PC-3 (cell line): Measurements from ENCODE around the gene DCAKD. TPM values are rescaled to one million over a fixed set of nuclear protein-coding genes. Genes with fewer than 3 reads are reported as not detected.

ENCODE experiments used
- ATAC-seq: fragments of 200-7000 bp; cut with Tn5 transposase; 2 replicates; pipeline ENCODE4 v1.9.1; 2020; ENCODE audit warnings: mild to moderate bottlenecking, moderate library complexity
- BruUV-seq: library from RNA; stranded (reverse); fragments of 400-500 nt; replicated peaks from 2 replicates; lab custom pipeline; 2021; lab: Mats Ljungman, UMichigan
- CTCF ChIA-PET: fragments of 300-600 bp; sonication (Branson Sonifier 250); formaldehyde crosslinking; loops from one replicate; lab custom pipeline; 2022; ENCODE audit warnings: antibody characterized with exemption; lab: Charles Lee
- POLR2A ChIA-PET: fragments of 300-600 bp; sonication (Branson Sonifier 250); formaldehyde crosslinking; loops from one replicate; lab custom pipeline; 2022; ENCODE audit warnings: antibody characterized with exemption; ENCODE audit not compliant: unreplicated experiment; lab: Charles Lee
- DNase-seq: peaks from one replicate; pipeline ENCODE4 v3.0.0-alpha.2; 2015
- H2AFZ ChIP-seq: fragments of 300-600 bp; sonication (generic); 2 replicates; pipeline ENCODE4 v1.6.0; 2016; ENCODE audit warnings: antibody characterized with exemption, low read length
- H3F3A ChIP-seq: fragments of 300-600 bp; sonication (generic); one replicate; pipeline ENCODE4 v1.6.0; 2017; ENCODE audit warnings: antibody characterized with exemption, low read length, control low read depth, mild to moderate bottlenecking; ENCODE audit not compliant: unreplicated experiment
- H3K27ac ChIP-seq: fragments of 300-600 bp; sonication (generic); 2 replicates; pipeline ENCODE4 v1.5.1; 2016; ENCODE audit warnings: mild to moderate bottlenecking, low read length
- H3K27me3 ChIP-seq: fragments of 300-600 bp; sonication (generic); 2 replicates; pipeline ENCODE4 v1.6.1; 2016; ENCODE audit warnings: low read length, mixed read lengths
- H3K36me3 ChIP-seq: fragments of 300-600 bp; sonication (generic); 2 replicates; pipeline ENCODE4 v1.6.1; 2016; ENCODE audit warnings: low read depth, mixed run types, low read length, mixed read lengths
- H3K4me1 ChIP-seq: fragments of 300-600 bp; sonication (generic); 2 replicates; pipeline ENCODE4 v1.5.1; 2016; ENCODE audit warnings: low read length; ENCODE audit not compliant: insufficient read depth
- H3K4me2 ChIP-seq: fragments of 300-600 bp; sonication (generic); 2 replicates; pipeline ENCODE4 v1.6.0; 2016; ENCODE audit warnings: low read length
- H3K4me3 ChIP-seq: fragments of 300-600 bp; sonication (generic); 2 replicates; pipeline ENCODE4 v1.5.1; 2016; ENCODE audit warnings: mild to moderate bottlenecking, low read length, mixed read lengths
- H3K79me2 ChIP-seq: fragments of 300-600 bp; sonication (generic); 2 replicates; pipeline ENCODE4 v1.6.1; 2017; ENCODE audit warnings: low read length, mixed read lengths
- H3K9ac ChIP-seq: fragments of 300-600 bp; sonication (generic); 2 replicates; pipeline ENCODE4 v1.6.0; 2016; ENCODE audit warnings: mild to moderate bottlenecking, low read length
- H3K9me2 ChIP-seq: fragments of 300-600 bp; sonication (generic); replicated peaks from 2 replicates; pipeline ENCODE4 v1.6.1; 2016; ENCODE audit warnings: mixed run types, low read length, mixed read lengths
- H3K9me3 ChIP-seq: fragments of 300-600 bp; sonication (generic); 2 replicates; pipeline ENCODE4 v1.6.1; 2016; ENCODE audit warnings: low read length, mixed read lengths
- H4K20me1 ChIP-seq: fragments of 300-600 bp; sonication (generic); 2 replicates; pipeline ENCODE4 v1.6.1; 2016; ENCODE audit warnings: low read length, mixed read lengths
- EZH2 ChIP-seq: fragments of 300-600 bp; sonication (generic); IDR thresholded peaks from one replicate; pipeline ENCODE4 v1.6.1; 2017; ENCODE audit warnings: antibody characterized with exemption, mild to moderate bottlenecking, low read length; ENCODE audit not compliant: unreplicated experiment
- EZH2phosphoT487 ChIP-seq: fragments of 300-600 bp; sonication (generic); IDR thresholded peaks from 2 replicates; pipeline ENCODE4 v1.6.1; 2018; ENCODE audit warnings: mild to moderate bottlenecking, antibody characterized with exemption, low read length, borderline replicate concordance
- intact Hi-C: fragments of 100-400 bp; cut with micrococcal nuclease; formaldehyde crosslinking; loops from 2 replicates; pipeline ENCODE4 v1.9.0; 2023
- total RNA-seq: library from RNA; depleted of rRNA; stranded (reverse); fragments of >200 nt; gene quantifications from 2 replicates; pipeline ENCODE4 v1.2.3, GENCODE V29; 2014
- TF ChIP-seq, protein P1 (sequence below): fragments of 300-600 bp; sonication (generic); conservative IDR thresholded peaks from 2 replicates; pipeline ENCODE4 v1.5.1; 2017; ENCODE audit warnings: antibody characterized with exemption, low read depth, mild to moderate bottlenecking, low read length

DCAKD gene
- total RNA-seq, 1 experiment from 2014 or later = 56.2 TPM

DNA sequence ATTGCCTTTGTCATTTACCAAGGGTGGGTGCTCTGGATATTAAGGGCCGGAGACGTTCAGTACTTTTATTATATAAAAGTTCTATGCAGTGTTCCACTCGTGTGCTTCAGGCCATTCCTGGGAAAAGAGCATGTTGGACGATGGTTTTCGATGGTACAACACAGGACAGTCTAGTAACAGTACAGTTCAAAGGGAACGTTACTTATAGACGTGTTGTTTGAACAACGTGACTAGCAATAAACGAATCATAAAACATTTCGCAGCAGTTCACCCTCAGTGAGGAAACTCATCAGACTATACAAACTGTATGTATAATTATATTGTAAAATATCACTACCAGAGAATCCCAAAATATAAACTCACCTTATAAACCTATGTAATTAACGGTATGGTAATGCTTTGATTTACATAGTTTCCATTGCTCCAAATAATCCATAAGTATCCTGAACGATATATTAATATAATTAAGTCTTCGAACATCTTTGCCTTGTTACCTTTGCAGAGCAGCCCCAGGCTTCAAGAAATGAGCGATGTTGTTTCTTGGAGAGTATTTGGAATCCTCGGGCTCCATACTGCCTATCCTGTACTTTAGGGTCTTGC is 10.3 kb upstream of the DCAKD start:
- H3K36me3 ChIP-seq = no peaks in the 10 kb centered on the region
- H3K27ac ChIP-seq = peak overlapping the region; percentile 75
- no peaks in the 10 kb centered on the region for H3K27me3 ChIP-seq
- no peaks in the 10 kb centered on the region for H4K20me1 ChIP-seq
- POLR2A ChIA-PET = interaction anchor here (0.6 to 1.3 kb wide), 7 partner anchors 8 to 983 kb away, joined by 3 to 10 read pairs (median 3); no protein-coding TSS in a partner anchor
- peak overlapping the region; percentile 76 for H2AFZ ChIP-seq
- intact Hi-C loops = loop anchor here (1.0 to 5.0 kb wide), 3 partner anchors 10 to 71 kb away; partner anchors contain the start of genes DCAKD and PLCD3
- ATAC-seq (no peak), DNase-seq (no peak)
- H3K9me3 ChIP-seq = no peaks in the 10 kb centered on the region
- CTCF ChIA-PET = interaction anchor here (0.6 to 1.6 kb wide), 3 partner anchors 34 to 128 kb away, joined by 4 to 8 read pairs (median 4); partner anchors contain the start of gene ACBD4
- peaks cover 74% of the 10 kb centered on the region for H3K79me2 ChIP-seq
- peak overlapping the region; percentile 82 for H3K4me3 ChIP-seq
- TF ChIP-seq, protein P1, sequence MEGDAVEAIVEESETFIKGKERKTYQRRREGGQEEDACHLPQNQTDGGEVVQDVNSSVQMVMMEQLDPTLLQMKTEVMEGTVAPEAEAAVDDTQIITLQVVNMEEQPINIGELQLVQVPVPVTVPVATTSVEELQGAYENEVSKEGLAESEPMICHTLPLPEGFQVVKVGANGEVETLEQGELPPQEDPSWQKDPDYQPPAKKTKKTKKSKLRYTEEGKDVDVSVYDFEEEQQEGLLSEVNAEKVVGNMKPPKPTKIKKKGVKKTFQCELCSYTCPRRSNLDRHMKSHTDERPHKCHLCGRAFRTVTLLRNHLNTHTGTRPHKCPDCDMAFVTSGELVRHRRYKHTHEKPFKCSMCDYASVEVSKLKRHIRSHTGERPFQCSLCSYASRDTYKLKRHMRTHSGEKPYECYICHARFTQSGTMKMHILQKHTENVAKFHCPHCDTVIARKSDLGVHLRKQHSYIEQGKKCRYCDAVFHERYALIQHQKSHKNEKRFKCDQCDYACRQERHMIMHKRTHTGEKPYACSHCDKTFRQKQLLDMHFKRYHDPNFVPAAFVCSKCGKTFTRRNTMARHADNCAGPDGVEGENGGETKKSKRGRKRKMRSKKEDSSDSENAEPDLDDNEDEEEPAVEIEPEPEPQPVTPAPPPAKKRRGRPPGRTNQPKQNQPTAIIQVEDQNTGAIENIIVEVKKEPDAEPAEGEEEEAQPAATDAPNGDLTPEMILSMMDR = no peak
- TF ChIP-seq EZH2phosphoT487 (no peak), EZH2 (no peak)
- H3F3A ChIP-seq = no peaks in the 10 kb centered on the region
- peak overlapping the region; percentile 92 for H3K4me2 ChIP-seq
- BruUV-seq = TSS peak; percentile 77
- H3K9ac ChIP-seq = peak overlapping the region; percentile 88
- H3K4me1 ChIP-seq = peaks cover 26% of the 10 kb centered on the region
- H3K9me2 ChIP-seq = no peaks in the 10 kb centered on the region

DNA sequence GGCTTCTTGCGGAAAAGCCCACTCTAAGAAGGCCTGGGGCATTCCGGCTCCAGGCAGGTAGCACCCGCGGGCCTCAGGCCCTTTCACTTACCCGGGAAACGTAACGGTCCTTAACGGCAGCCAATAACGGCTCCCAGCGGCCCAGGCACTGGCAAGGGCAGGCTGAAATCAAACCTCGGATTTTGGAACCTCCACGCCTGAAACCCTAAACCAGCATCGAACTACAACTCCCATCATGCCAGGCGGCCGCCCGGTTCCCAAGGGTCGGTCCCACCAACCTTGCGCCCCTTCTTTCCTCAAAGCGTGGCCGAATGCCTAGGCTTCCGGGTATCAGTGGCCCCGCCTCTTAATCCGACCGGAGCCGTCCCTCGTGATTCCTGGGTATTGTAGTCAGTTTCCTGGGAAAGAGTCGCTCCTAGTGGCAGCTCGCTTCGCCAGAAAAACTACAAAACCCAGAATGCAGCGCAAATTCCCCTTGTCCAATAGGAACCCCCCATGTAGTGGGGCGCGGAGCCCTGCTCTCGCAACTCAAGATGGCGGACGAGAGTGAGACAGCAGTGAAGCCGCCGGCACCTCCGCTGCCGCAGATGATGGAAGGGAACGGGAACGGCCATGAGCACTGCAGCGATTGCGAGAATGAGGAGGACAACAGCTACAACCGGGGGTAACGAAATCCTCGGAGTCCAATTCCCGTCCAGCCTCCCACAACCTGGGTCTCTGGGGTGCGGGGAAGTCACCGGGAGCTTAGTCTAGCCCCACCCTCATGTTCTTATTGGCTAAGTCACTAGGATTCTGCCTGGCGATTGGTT is 9.6 kb upstream of the DCAKD start, which contains the start of gene NMT1:
NMT1 (plus strand) TSS at position 521 of the 809 bp plus-strand sequence; CDS start at position 534, 13 bp downstream.
- intact Hi-C loops = loop anchor here (1.0 to 5.0 kb wide), 3 partner anchors 10 to 71 kb away; partner anchors contain the start of genes DCAKD and PLCD3
- Histone ChIP-seq H3K4me1 (peaks cover 26% of the 10 kb centered on the region), H3K4me3 (peak within 1 kb of the TSS; percentile 82), H3K79me2 (peaks cover 67% of the 10 kb centered on the region), H3K27me3 (no peaks in the 10 kb centered on the region), H3K4me2 (peak within 1 kb of the TSS; percentile 92), H3K9ac (peak within 1 kb of the TSS; percentile 88), H4K20me1 (no peaks in the 10 kb centered on the region), H3K36me3 (no peaks in the 10 kb centered on the region), H3K9me3 (no peaks in the 10 kb centered on the region), H3K27ac (peak within 1 kb of the TSS; percentile 75), H3K9me2 (no peaks in the 10 kb centered on the region), H3F3A (no peaks in the 10 kb centered on the region), H2AFZ (peak within 1 kb of the TSS; percentile 88)
- CTCF ChIA-PET = interaction anchor here (0.5 to 1.6 kb wide), 4 partner anchors 35 to 151 kb away, joined by 3 to 8 read pairs (median 4); partner anchors contain the start of gene ACBD4
- DNase-seq (peak; percentile 100), ATAC-seq (peak; percentile 90)
- TF ChIP-seq EZH2 = no peak
- TF ChIP-seq, protein P1 = no peak
- no peak for TF ChIP-seq EZH2phosphoT487
- POLR2A ChIA-PET = interaction anchor here (0.6 to 1.3 kb wide), 13 partner anchors 9 to 984 kb away, joined by 3 to 19 read pairs (median 3); no protein-coding TSS in a partner anchor
- no TSS peak for BruUV-seq
